ENCODE results near the gene TRIB2.

TRIB2 gene

DNA sequence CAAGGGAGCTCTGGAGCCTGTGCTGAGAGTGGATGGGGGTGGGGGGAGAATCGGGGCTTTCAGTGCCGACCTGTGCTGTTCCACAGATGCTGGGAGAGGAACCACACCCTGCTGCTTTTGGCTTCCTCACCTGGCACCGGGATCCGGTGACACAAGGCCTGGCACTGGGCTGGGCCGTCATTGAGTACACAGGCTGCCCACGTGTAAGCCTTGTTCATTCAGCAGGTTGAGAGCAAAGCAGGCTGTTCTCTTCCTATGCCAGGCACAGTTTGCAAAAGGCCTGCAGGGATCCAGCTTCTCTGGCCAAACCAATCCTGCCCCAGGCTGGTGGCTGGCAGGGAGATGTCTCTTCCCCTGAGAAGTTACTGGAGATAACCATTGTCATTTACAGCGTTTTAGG lies 17.1 kb downstream of the TRIB2 start:
- Histone ChIP-seq H3K4me3 (ENCODE audit: low read depth in 1 of 2, low read length in 2 of 2) (no peak overlapping the region), H3K27me3 (ENCODE audit: low read depth, low read length) (no peaks in the 10 kb centered on the region), H3K36me3 (ENCODE audit: control insufficient read depth in 1 of 2, insufficient read depth in 2 of 2, low read length in 2 of 2) (peaks cover 30% of the 10 kb centered on the region in 2 donors), H3K27ac (ENCODE audit: low read length) (no peak overlapping the region), H3K4me1 (ENCODE audit: control insufficient read depth in 1 of 2, insufficient read depth in 2 of 2, low read length in 2 of 2) (peaks cover 0 to 17% of the 10 kb centered on the region in 2 donors), H3K9me3 (ENCODE audit: control insufficient read depth in 1 of 2, low read length in 2 of 2) (no peaks in the 10 kb centered on the region)

DNA sequence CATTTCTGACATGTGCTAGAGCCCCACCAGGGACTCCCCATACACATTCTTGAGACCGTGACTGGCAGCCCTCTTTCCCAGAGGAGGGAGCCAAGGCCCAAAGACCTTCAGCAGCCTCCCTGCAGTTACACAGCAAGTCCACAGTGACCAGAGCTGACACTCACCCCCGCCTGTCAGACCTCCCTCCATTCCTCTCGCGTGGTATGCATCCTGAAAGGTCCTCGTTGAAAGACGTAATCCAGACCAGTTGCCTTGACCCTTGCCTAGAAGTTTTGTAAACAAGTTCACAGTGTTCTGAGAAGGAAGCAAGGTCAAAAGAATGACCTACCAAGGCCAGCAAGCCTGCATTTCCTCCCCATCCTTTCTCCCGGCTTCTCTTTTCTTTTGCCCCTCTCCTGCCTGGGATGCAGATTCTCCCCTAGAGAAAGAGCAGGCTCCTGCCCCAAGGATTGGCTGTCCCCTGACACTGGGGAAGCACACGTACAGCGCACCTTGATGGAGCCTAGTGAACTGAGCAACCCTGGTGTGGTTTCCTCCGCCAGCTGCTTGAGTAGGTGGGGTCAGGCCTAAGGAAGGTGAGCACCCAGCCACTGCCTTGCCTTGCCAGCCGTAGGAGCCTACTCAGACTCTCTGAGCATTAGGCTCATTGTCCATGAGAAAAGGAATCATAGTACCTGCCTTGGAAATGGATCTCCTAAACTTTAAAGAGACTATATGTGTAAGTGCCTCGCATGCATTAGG lies 18.3 kb downstream of the TRIB2 start:
- Histone ChIP-seq H3K9me3 (ENCODE audit: control insufficient read depth in 1 of 2, low read length in 2 of 2) (no peaks in the 10 kb centered on the region), H3K27ac (ENCODE audit: low read length) (no peak overlapping the region), H3K4me3 (ENCODE audit: low read depth in 1 of 2, low read length in 2 of 2) (no peak overlapping the region), H3K4me1 (ENCODE audit: control insufficient read depth in 1 of 2, insufficient read depth in 2 of 2, low read length in 2 of 2) (peaks cover 0 to 17% of the 10 kb centered on the region in 2 donors), H3K36me3 (ENCODE audit: control insufficient read depth in 1 of 2, insufficient read depth in 2 of 2, low read length in 2 of 2) (peaks cover 29 to 33% of the 10 kb centered on the region in 2 donors), H3K27me3 (ENCODE audit: low read depth, low read length) (no peaks in the 10 kb centered on the region)

DNA sequence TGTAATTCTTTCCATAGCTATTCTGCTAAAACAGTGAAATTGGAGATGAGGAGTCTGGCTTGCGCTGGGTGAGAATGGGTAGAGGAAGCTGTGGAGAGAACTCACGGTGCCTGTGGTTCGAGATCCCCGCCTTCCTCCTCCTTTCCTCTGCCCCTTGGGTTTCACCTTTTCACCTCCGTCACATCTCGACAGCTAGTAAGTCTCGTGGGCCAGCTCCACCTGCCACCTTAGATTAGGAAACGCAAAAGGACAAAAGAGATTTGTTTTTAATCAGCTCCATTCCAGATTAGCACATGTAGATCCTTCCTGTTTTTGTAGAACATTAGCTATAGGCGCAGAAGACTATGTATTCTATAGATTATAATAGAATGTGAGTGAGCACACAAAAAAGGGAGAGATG lies 20.6 kb downstream of the TRIB2 start:
- H3K4me1 ChIP-seq (ENCODE audit: control insufficient read depth in 1 of 2, insufficient read depth in 2 of 2, low read length in 2 of 2): peaks cover 0 to 24% of the 10 kb centered on the region in 2 donors

DNA sequence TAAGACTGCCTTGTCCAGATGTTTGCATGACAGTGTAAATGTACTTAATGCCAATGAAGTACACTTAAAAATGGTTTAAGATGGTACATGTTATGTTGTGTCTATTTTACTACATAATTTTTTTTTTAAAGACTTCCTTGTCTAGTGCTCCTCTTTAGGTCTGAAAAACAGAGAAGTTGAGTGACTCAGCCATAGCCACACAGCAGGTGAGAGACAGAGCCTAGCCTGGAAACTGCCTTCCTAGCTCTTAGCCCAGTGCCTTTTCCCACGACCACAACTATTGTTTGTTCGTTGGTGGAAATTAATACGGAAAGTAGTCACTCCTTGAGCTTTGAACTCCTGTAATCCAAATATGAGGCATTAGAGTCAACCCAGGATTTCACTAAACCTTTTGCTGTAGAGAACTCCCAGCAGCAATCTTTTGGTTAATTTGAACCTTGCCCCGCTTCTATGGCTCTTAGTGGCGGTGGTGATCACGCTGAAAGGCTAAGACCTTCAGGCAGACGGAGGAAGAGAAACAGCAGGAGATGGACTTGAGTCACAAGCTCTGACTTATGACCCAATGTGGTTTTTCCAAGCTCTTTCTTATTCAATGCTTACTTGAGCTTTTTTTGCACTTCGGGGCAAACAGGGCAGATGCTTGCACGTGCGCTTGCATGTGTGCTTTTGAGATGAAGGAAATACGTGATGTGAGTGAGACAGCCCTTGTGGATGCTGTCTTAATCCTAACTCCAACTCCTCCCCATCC lies 21.2 kb downstream of the TRIB2 start:
- Histone ChIP-seq H3K9me3 (ENCODE audit: control insufficient read depth in 1 of 2, low read length in 2 of 2) (no peaks in the 10 kb centered on the region), H3K4me3 (ENCODE audit: low read depth in 1 of 2, low read length in 2 of 2) (no peak overlapping the region), H3K4me1 (ENCODE audit: control insufficient read depth in 1 of 2, insufficient read depth in 2 of 2, low read length in 2 of 2) (peaks cover 0 to 23% of the 10 kb centered on the region in 2 donors), H3K27ac (ENCODE audit: low read length) (no peak overlapping the region), H3K36me3 (ENCODE audit: control insufficient read depth in 1 of 2, insufficient read depth in 2 of 2, low read length in 2 of 2) (peaks cover 28 to 43% of the 10 kb centered on the region in 2 donors), H3K27me3 (ENCODE audit: low read depth, low read length) (no peaks in the 10 kb centered on the region)

More for the DNA sequence above, 20.6 kb downstream of the TRIB2 start:
- Histone ChIP-seq H3K4me3 (ENCODE audit: low read depth in 1 of 2, low read length in 2 of 2) (no peak overlapping the region), H3K27ac (ENCODE audit: low read length) (no peak overlapping the region), H3K9me3 (ENCODE audit: control insufficient read depth in 1 of 2, low read length in 2 of 2) (no peaks in the 10 kb centered on the region), H3K27me3 (ENCODE audit: low read depth, low read length) (no peaks in the 10 kb centered on the region), H3K36me3 (ENCODE audit: control insufficient read depth in 1 of 2, insufficient read depth in 2 of 2, low read length in 2 of 2) (peaks cover 25 to 39% of the 10 kb centered on the region in 2 donors)

DNA sequence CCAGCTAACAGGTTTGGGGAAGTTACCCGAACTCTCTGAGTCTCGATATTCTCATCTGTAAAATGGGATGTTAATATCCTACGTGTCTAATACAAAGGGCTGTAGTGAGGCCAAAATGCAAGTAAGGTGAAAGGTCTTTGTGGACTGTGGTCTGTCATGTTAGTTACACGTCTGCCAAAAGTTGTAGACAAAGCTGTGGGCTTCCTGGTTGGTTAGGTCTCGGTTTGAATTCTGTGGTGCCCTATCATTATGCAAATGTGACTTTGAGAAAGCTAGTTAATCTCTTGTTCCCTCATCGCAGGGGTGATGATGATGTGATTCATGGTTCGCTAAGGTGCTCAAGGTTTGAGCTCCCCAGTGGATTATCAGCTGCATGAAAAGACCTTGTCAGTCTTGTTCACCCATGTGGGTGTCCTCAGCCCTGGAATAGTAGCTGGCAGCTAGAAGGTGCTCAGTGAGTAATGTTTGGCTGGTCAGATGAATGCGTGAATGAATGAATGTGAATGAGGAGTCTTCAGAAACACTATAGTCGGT lies 23.1 kb downstream of the TRIB2 start:
- H3K36me3 ChIP-seq (ENCODE audit: control insufficient read depth in 1 of 2, insufficient read depth in 2 of 2, low read length in 2 of 2): peaks cover 30 to 43% of the 10 kb centered on the region in 2 donors
- peaks cover 0 to 14% of the 10 kb centered on the region in 2 donors for H3K4me1 ChIP-seq (ENCODE audit: control insufficient read depth in 1 of 2, insufficient read depth in 2 of 2, low read length in 2 of 2)
- H3K9me3 ChIP-seq (ENCODE audit: control insufficient read depth in 1 of 2, low read length in 2 of 2): no peaks in the 10 kb centered on the region
- H3K4me3 ChIP-seq (ENCODE audit: low read depth in 1 of 2, low read length in 2 of 2): no peak overlapping the region
- H3K27me3 ChIP-seq (ENCODE audit: low read depth, low read length): no peaks in the 10 kb centered on the region
- H3K27ac ChIP-seq (ENCODE audit: low read length): no peak overlapping the region

DNA sequence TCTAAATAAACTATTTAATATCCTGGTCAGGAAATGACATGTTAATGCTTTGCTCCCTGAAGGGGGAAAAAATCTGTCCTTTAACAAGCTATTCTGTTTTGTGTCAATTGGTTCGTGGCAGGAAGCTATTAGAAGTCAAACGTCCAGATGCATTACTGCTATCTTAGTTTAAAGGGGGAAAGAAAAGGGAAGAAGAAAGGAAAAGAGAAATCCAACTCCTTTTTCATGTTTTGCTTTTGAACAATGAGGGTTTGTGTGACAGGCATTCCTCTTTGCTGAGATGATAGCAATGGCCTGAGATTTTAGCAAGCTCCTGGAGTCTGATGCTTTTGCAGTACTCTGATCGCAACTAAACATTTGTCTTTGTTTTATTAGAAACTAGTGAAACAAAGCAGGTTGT lies 24.6 kb downstream of the TRIB2 start:
- Histone ChIP-seq H3K27me3 (ENCODE audit: low read depth, low read length) (no peaks in the 10 kb centered on the region), H3K9me3 (ENCODE audit: control insufficient read depth in 1 of 2, low read length in 2 of 2) (no peaks in the 10 kb centered on the region), H3K36me3 (ENCODE audit: control insufficient read depth in 1 of 2, insufficient read depth in 2 of 2, low read length in 2 of 2) (peaks cover 26 to 31% of the 10 kb centered on the region in 2 donors), H3K4me1 (ENCODE audit: control insufficient read depth in 1 of 2, insufficient read depth in 2 of 2, low read length in 2 of 2) (peaks cover 0 to 14% of the 10 kb centered on the region in 2 donors), H3K27ac (ENCODE audit: low read length) (no peak overlapping the region), H3K4me3 (ENCODE audit: low read depth in 1 of 2, low read length in 2 of 2) (no peak overlapping the region)

DNA sequence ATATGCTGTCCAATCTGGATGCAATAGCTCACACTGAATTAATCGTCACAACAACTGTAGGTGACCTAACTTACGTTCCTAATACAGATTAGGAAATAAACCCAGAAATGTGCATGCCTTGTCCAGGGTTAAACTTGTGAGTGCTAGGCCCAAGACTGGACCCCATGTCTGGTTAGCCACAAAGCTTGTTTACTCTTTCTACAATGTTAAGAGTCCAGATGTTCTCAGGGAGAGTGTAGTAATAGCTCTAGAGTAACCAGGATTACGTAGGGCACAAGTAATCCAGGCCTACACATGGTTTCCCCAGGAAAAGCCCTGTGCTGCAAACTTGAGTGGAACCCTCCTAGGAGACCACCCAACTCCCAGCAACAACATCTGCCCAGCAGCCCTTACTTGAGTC lies 26.2 kb downstream of the TRIB2 start:
- H3K27ac ChIP-seq (ENCODE audit: low read length): no peak overlapping the region
- peaks cover 18 to 26% of the 10 kb centered on the region in 2 donors for H3K36me3 ChIP-seq (ENCODE audit: control insufficient read depth in 1 of 2, insufficient read depth in 2 of 2, low read length in 2 of 2)
- peaks cover 0 to 14% of the 10 kb centered on the region in 2 donors for H3K4me1 ChIP-seq (ENCODE audit: control insufficient read depth in 1 of 2, insufficient read depth in 2 of 2, low read length in 2 of 2)
- no peak overlapping the region for H3K4me3 ChIP-seq (ENCODE audit: low read depth in 1 of 2, low read length in 2 of 2)
- H3K9me3 ChIP-seq (ENCODE audit: control insufficient read depth in 1 of 2, low read length in 2 of 2): peaks cover 0 to 1% of the 10 kb centered on the region in 2 donors
- H3K27me3 ChIP-seq (ENCODE audit: low read depth, low read length): no peaks in the 10 kb centered on the region

DNA sequence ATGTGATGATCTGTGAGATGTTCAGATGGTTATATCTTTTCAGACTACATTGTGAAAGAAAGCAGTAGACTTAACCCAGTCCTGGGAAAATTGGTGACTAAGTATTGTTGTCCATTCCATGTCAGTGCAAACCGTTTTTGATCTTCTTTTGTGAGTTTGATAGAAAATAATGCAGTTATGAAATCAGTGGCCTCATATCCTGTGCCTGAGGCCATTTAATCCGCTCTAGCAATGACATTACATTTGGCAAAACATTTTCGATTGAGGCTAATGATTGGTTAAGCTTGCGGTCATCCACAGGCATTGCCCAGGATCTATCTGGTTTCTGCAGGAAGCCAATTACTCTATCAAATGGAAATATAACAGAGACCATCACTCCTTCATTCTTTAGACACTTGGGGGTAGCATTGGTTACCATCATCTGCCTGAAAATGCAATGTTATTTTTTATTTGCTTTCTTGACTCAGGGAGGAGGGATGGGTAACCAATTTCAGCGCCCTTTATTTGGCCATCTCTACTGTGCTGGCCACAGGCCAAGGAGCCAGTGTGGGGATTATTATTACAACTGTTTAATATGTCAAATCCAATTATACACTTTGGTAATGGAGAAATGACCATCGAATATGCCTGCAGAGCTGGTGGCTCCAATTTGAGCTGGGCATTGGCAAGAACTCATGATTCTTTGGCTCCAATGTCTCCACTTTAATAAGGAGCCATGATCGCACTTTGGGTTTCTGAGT lies 33.6 kb downstream of the TRIB2 start:
- Histone ChIP-seq H3K4me3 (ENCODE audit: low read depth in 1 of 2, low read length in 2 of 2) (no peak overlapping the region), H3K4me1 (ENCODE audit: control insufficient read depth in 1 of 2, insufficient read depth in 2 of 2, low read length in 2 of 2) (no peaks in the 10 kb centered on the region), H3K27me3 (ENCODE audit: low read depth, low read length) (no peaks in the 10 kb centered on the region), H3K27ac (ENCODE audit: low read length) (no peak overlapping the region), H3K9me3 (ENCODE audit: control insufficient read depth in 1 of 2, low read length in 2 of 2) (peaks cover 0 to 2% of the 10 kb centered on the region in 2 donors), H3K36me3 (ENCODE audit: control insufficient read depth in 1 of 2, insufficient read depth in 2 of 2, low read length in 2 of 2) (no peaks in the 10 kb centered on the region)

DNA sequence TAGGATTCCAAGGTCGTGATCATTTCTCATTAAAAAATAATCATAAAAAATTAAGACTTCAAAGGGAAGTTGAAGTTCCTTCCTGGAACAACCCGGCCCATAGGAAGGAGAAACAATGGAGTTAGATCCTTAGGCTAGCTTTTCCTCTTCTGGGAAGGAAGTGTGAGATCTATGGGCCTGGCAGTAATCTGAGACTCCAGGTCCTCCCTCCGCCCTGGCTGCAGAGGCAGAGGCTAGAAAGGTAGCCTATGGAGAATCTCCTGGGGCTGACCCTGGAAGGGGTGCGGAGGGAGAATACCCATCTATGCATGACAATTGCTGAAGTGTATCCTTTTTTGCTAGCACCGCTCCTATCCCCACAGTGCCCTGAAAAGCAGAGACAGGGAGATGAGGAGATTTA lies 37.9 kb downstream of the TRIB2 start:
- Histone ChIP-seq H3K4me3 (ENCODE audit: low read depth in 1 of 2, low read length in 2 of 2) (no peak overlapping the region), H3K4me1 (ENCODE audit: control insufficient read depth in 1 of 2, insufficient read depth in 2 of 2, low read length in 2 of 2) (peaks cover 3 to 4% of the 10 kb centered on the region in 2 donors), H3K27ac (ENCODE audit: low read length) (no peak overlapping the region)

DNA sequence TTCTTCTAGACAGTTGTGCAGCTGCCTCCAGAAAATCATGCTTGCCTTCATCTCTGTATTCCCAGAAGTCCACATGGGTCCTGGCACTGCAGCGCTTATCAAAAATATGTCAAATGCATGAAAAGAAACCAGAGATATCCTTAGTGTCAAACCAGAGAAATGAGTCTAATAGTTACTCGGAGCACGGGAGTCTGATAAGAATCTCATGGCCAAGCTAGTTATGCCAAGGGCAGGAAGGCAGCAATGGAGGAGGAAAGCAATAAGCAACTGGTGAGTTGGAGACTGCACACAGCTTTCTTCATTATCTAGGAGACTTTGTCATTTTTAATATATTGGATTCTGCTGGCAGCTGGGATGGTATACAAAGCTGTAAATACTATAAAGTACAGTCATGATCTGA lies 38.6 kb downstream of the TRIB2 start:
- peaks cover 4% of the 10 kb centered on the region in 2 donors for H3K4me1 ChIP-seq (ENCODE audit: control insufficient read depth in 1 of 2, insufficient read depth in 2 of 2, low read length in 2 of 2)
- no peak overlapping the region for H3K27ac ChIP-seq (ENCODE audit: low read length)
- no peaks in the 10 kb centered on the region for H3K36me3 ChIP-seq (ENCODE audit: control insufficient read depth in 1 of 2, insufficient read depth in 2 of 2, low read length in 2 of 2)
- no peak overlapping the region for H3K4me3 ChIP-seq (ENCODE audit: low read depth in 1 of 2, low read length in 2 of 2)
- no peaks in the 10 kb centered on the region for H3K27me3 ChIP-seq (ENCODE audit: low read depth, low read length)
- H3K9me3 ChIP-seq (ENCODE audit: control insufficient read depth in 1 of 2, low read length in 2 of 2): no peaks in the 10 kb centered on the region

More for the DNA sequence above, 37.9 kb downstream of the TRIB2 start:
- Histone ChIP-seq H3K9me3 (ENCODE audit: control insufficient read depth in 1 of 2, low read length in 2 of 2) (no peaks in the 10 kb centered on the region), H3K27me3 (ENCODE audit: low read depth, low read length) (no peaks in the 10 kb centered on the region), H3K36me3 (ENCODE audit: control insufficient read depth in 1 of 2, insufficient read depth in 2 of 2, low read length in 2 of 2) (no peaks in the 10 kb centered on the region)

DNA sequence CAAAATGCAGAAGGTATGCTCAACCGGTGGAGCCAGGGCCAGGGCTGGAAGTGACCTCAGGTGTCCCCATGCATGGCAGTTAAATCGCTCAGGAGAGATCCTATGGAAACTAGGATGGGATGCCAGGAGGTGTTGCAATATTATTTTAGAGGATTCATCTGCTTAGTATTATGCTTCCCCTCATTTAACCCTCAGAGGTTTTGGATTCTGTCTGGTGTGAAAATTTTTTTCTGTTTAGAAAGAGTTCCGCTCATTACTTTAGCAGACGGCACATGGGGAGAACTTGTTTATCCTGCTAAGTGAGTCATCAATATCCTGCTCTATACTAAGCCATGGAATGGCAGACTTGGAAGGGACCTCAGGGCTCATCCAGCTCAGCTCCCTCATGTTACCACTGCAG lies 42.5 kb downstream of the TRIB2 start:
- H3K4me1 ChIP-seq (ENCODE audit: control insufficient read depth in 1 of 2, insufficient read depth in 2 of 2, low read length in 2 of 2): peaks cover 4% of the 10 kb centered on the region in 2 donors
- no peaks in the 10 kb centered on the region for H3K27me3 ChIP-seq (ENCODE audit: low read depth, low read length)
- H3K36me3 ChIP-seq (ENCODE audit: control insufficient read depth in 1 of 2, insufficient read depth in 2 of 2, low read length in 2 of 2): no peaks in the 10 kb centered on the region
- no peak overlapping the region for H3K27ac ChIP-seq (ENCODE audit: low read length)
- no peaks in the 10 kb centered on the region for H3K9me3 ChIP-seq (ENCODE audit: control insufficient read depth in 1 of 2, low read length in 2 of 2)
- H3K4me3 ChIP-seq (ENCODE audit: low read depth in 1 of 2, low read length in 2 of 2): no peak overlapping the region

Data from muscle layer of duodenum (tissue), 2 donors.